Activated T-cell treated with anti-CD3 and anti-CD28 coated beads, Interleukin-2, amount 50 U/mL, for 4 hours (primary cell): ENCODE data around the gene PEAR1. TPM values are rescaled to one million over a fixed set of nuclear protein-coding genes. Genes with fewer than 3 reads are reported as not detected.
A peak's percentile ranks its signal among the peaks of the same experiment; 100 is the strongest.

ENCODE experiments used
- ATAC-seq, 2 donors: fragments of 200-7000 bp; cut with Tn5 transposase; one replicate each; pipeline ENCODE4 v1.10.0; 2021
- DNase-seq: peaks from one replicate; pipeline ENCODE4 v3.0.0-alpha.2; 2020
- H3K27me3 Mint-ChIP-seq: one replicate; pipeline ENCODE4 v1.8.0; 2021; ENCODE audit warnings: low read depth, mixed read lengths
- H3K36me3 Mint-ChIP-seq: one replicate; pipeline ENCODE4 v1.8.0; 2022; ENCODE audit warnings: mixed read lengths; ENCODE audit not compliant: insufficient read depth
- H3K4me1 Mint-ChIP-seq: one replicate; pipeline ENCODE4 v1.8.0; 2021; ENCODE audit warnings: low read depth, mixed read lengths
- H3K4me3 Mint-ChIP-seq: one replicate; pipeline ENCODE4 v1.8.0; 2021; ENCODE audit warnings: mild to moderate bottlenecking, moderate library complexity, mixed read lengths
- H3K9me3 Mint-ChIP-seq: one replicate; pipeline ENCODE4 v1.8.0; 2021; ENCODE audit warnings: mixed read lengths
- total RNA-seq, 3 donors: library from RNA; stranded (reverse); gene quantifications; one replicate each; pipeline ENCODE4 v1.2.1, GENCODE V29; 2021

PEAR1 gene
- total RNA-seq, 3 donors from 2014 or later, result 0.05 TPM; not detected in 2

- H3K4me3 Mint-ChIP-seq, result no peak overlapping the region
These were observed 8.8 kb upstream of the PEAR1 start for GRCh38 chr1:156884560-156885184.

DNA sequence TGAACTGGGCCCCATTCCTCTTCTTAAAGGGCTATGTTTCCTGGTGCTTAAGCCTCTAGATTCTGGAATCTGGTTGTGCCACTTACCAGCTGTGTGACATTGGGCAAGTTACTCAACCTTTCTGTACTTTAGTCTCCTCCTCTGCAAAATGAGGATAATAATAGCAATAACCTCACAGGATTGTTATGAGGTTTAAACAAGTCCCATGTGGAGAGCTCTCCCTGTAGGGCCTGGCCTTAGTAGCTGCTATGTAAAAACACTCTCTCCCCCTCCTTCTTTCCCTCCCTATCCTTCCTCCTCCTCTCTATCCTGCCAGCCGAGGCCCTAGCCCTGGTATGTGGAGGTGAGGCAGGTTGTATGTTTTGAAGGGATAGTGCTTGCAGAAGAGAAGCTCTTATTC is 8.2 kb upstream of the PEAR1 start:
- no peak for ATAC-seq
- Mint-ChIP-seq H3K27me3 (peaks cover 36% of the 10 kb centered on the region), H3K4me3 (no peak overlapping the region), H3K4me1 (no peaks in the 10 kb centered on the region), H3K9me3 (no peaks in the 10 kb centered on the region), H3K36me3 (no peaks in the 10 kb centered on the region)
- DNase-seq, result no peak

More at GRCh38 chr1:156884560-156885184, 8.8 kb upstream of the PEAR1 start:
- no peaks in the 10 kb centered on the region for H3K9me3 Mint-ChIP-seq
- DNase-seq (no peak), ATAC-seq (no peak)
- no peaks in the 10 kb centered on the region for H3K36me3 Mint-ChIP-seq
- H3K4me1 Mint-ChIP-seq, result no peaks in the 10 kb centered on the region
- peaks cover 36% of the 10 kb centered on the region for H3K27me3 Mint-ChIP-seq

- no peaks in the 10 kb centered on the region for H3K36me3 Mint-ChIP-seq
- DNase-seq, result no peak
- no peaks in the 10 kb centered on the region for H3K9me3 Mint-ChIP-seq
These were observed 7.6 kb upstream of the PEAR1 start for GRCh38 chr1:156885880-156886355.

DNA sequence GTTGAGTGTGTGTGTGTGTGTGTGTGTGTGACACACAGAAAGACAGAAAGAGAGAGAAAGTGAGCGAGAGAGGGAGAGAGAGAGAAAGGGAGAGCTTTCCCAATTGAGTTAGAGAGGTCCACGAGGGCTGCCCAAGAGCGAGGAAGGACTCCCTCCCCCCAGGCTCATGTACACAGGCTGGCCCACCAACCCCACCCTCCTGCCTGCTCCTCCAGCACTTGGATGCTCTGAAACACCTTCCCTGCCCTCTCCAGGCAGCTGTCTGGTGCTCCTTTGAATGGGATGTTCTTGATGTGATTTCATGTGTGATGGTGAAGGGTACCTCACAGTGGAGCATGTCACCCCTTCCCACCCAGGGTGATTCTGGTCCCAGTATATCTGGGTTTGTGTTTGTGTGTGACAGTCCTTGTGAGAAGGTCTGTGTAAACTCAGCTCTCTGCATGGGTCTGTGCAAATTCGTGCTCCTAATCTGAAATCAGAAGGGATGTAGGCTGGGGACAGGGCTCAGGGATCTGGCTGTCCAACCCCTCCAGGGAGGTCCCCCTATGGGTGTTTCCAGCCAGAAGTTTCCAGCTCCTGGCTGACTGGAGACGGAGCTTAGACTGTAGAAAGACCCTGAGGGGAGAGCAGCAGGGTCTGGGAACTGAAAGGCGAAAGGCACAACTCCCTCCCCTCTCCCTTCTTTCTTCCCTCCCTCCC is 6.8 kb upstream of the PEAR1 start:
- no peaks in the 10 kb centered on the region for H3K36me3 Mint-ChIP-seq
- no peaks in the 10 kb centered on the region for H3K9me3 Mint-ChIP-seq
- ATAC-seq (no peak), DNase-seq (no peak)
- peaks cover 42% of the 10 kb centered on the region for H3K27me3 Mint-ChIP-seq
- H3K4me3 Mint-ChIP-seq, result no peak overlapping the region
- H3K4me1 Mint-ChIP-seq, result no peaks in the 10 kb centered on the region

More at GRCh38 chr1:156885880-156886355, 7.6 kb upstream of the PEAR1 start:
- Mint-ChIP-seq H3K4me3 (no peak overlapping the region), H3K27me3 (peaks cover 39% of the 10 kb centered on the region), H3K4me1 (no peaks in the 10 kb centered on the region)
- no peak for ATAC-seq

DNA sequence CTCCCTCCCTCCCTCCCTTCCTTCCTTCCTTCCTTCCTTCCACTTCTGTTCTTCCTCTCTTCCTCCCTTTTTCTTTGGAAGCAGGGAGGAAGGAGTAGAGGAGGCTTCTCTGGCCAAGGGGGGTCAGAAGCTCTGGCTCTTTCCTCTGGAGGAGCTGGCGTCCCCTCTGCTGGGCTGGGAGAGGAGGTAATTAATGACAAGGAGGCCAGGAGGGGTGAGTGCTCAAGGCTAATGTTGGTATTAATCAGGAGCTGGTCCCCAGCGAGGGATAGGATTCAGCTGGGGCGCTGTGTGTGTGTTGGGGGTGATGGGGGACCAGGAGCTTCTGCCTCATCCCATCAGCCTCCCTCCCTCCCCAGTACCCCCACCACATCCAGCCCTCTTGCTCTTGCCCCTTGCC is 6.2 kb upstream of the PEAR1 start:
- Mint-ChIP-seq H3K9me3 (no peaks in the 10 kb centered on the region), H3K36me3 (no peaks in the 10 kb centered on the region), H3K4me1 (no peaks in the 10 kb centered on the region), H3K27me3 (peaks cover 41% of the 10 kb centered on the region), H3K4me3 (no peak overlapping the region)
- DNase-seq, result no peak
- no peak for ATAC-seq

DNA sequence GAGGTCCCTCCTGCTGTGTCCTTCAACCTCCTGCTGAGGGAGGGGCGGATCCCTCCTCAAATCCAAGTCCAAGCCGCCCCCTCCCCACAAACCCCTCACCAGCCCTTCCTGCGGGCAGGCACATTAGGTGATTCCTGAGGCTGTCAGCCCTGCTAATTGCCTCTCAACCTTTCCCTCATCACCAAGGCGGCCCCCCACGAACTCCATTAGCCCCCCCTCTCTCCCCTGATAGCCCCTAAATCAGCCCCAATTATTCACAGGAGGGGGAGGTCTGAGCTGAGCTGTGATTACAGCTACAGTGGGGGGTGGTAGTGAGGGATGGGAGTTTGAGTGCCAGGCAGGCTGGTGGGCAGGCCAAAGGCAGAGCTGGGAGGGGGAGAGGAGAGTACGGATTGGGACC is 5.8 kb upstream of the PEAR1 start:
- no peak for ATAC-seq
- no peaks in the 10 kb centered on the region for H3K9me3 Mint-ChIP-seq
- H3K36me3 Mint-ChIP-seq, result no peaks in the 10 kb centered on the region
- DNase-seq, result no peak
- H3K27me3 Mint-ChIP-seq, result peaks cover 40% of the 10 kb centered on the region
- no peak overlapping the region for H3K4me3 Mint-ChIP-seq
- no peaks in the 10 kb centered on the region for H3K4me1 Mint-ChIP-seq

DNA sequence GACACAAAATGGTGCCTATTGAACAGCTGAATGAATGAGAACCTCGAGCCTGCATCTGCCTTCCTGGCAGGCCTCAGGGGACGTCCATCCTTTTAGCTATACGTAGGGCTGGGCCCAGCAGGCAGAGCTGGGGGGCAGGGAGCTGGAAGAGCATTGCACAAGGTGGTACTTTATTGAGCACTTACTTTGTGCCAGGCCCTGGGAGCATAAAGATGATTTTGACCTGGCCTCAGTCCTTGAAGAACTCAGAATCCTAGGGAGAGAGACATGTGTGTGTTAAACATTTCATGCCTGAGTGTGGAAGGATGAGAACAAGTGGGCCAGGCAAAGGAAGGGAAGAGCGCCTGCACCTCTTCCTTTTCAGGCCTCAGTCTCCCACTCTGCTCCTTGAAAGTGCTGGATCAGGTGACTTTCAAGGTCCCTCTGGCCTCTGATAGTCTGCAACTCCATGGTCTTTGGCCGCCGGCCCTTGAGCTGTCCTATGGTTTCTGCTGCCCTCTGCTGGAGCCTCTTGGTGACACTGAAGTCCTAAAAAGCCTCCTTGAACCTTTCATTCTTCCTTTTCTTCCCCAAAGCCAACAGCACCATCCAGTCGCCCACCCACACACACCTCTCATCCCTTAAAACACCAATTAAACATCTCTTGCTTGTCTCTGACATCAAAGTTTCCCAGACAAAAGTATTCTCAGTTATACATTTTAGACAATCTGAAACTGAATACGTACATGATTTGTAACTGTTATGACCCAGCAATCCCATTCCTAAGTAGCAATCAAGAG is 3.5 kb upstream of the PEAR1 start:
- Mint-ChIP-seq H3K36me3 (no peaks in the 10 kb centered on the region), H3K9me3 (no peaks in the 10 kb centered on the region), H3K4me1 (peaks cover 6% of the 10 kb centered on the region), H3K27me3 (peaks cover 46% of the 10 kb centered on the region), H3K4me3 (no peak overlapping the region)
- DNase-seq (peak; percentile 49), ATAC-seq (no peak)

- ATAC-seq (peak; percentile 96 to 97), DNase-seq (peak; percentile 85)
- H3K27me3 Mint-ChIP-seq, result peaks cover 60% of the 10 kb centered on the region
- H3K4me1 Mint-ChIP-seq, result peaks cover 6% of the 10 kb centered on the region
- no peaks in the 10 kb centered on the region for H3K9me3 Mint-ChIP-seq
- peak overlapping the region; percentile 54 for H3K4me3 Mint-ChIP-seq
- H3K36me3 Mint-ChIP-seq, result no peaks in the 10 kb centered on the region
These were observed 1.1 kb upstream of the PEAR1 start for GRCh38 chr1:156892190-156893047.

DNA sequence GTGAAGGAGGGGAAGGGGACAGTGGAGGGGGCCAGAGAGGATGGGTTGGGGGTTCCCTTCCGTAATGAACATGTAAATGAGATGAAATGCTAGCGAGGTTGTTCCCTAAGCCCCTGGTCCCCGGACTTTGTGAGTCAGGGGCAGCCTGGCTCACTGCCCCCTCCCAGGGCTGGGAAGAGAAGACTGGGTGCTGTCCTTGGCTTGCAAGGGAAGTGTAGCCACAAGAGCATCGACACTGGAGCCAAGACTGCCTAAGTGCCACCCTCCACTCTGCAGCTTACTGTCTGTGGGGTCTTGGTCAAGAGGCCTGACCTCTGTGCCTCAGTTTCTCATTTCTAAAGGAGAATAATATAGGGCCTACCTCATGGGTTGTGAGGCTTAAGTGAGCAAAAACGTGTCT is 483 bp downstream of the PEAR1 start:
- Mint-ChIP-seq H3K36me3 (no peaks in the 10 kb centered on the region), H3K4me1 (peaks cover 10% of the 10 kb centered on the region), H3K4me3 (no peak overlapping the region), H3K27me3 (peaks cover 58% of the 10 kb centered on the region), H3K9me3 (no peaks in the 10 kb centered on the region)
- ATAC-seq (no peak), DNase-seq (no peak)

DNA sequence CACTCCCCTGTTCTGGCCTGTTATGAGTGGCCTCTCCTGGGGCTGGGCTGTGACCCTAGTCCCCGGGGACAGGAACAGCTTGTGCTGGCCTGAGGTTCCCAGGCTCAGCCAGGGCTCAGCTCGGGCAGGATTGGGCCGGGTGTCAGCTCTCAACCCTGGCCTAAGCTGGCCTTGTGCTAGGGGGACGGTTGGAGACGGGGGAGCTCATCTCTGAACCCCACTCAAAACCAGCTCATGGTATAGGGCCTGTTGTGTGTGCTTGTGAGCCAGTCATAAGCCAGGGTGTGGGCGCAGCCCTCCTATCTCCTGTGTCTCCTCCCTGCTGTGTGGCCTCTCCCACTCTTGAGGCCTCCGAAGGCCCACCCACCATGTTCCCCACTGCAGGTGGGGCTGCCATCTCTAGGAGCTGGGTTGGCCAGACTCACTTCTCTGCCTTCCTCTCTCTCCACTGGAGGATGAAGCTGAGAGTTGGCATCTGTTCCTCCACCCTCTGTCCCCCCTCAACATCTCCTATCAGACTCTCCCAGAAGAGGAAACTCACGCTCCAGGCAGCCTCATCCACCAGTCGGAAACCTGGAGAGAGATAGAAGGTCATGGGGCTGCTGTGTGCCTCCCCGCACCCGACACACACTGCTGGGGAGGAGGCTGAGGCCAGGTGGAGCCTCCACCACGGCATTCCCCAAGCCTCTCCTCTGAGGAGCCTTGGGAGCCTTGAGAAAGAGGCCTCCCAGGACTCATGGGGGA is 1.4 kb downstream of the PEAR1 start:
- H3K27me3 Mint-ChIP-seq, result peaks cover 55% of the 10 kb centered on the region
- no peak overlapping the region for H3K4me3 Mint-ChIP-seq
- no peak for ATAC-seq
- no peaks in the 10 kb centered on the region for H3K9me3 Mint-ChIP-seq
- peaks cover 10% of the 10 kb centered on the region for H3K4me1 Mint-ChIP-seq
- DNase-seq, result no peak
- no peaks in the 10 kb centered on the region for H3K36me3 Mint-ChIP-seq

DNA sequence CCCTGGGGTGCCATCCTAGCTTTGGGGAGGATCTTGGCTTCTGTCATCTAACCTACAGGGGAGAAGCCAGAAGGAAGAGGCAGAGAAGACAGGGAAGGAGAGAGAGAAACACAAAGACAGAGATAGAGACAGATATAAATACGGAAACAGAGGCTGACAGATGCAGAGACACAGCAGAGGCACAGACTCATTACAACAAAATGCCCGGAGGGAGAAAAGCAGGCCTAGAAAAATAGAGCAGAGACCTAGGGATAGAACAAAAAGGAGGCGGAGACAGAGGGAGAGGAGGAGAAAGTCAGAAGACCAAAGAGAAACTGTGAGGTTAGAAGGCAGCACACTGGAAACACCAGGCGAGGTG is 1.9 kb downstream of the PEAR1 start:
- H3K4me1 Mint-ChIP-seq, result peaks cover 10% of the 10 kb centered on the region
- peaks cover 54% of the 10 kb centered on the region for H3K27me3 Mint-ChIP-seq
- DNase-seq (no peak), ATAC-seq (no peak)
- H3K36me3 Mint-ChIP-seq, result no peaks in the 10 kb centered on the region
- H3K4me3 Mint-ChIP-seq, result no peak overlapping the region
- H3K9me3 Mint-ChIP-seq, result no peaks in the 10 kb centered on the region

GRCh38 chr1:156895927-156896326 is 2.4 kb downstream of the PEAR1 start:
- ATAC-seq (no peak), DNase-seq (no peak)
- Mint-ChIP-seq H3K36me3 (no peaks in the 10 kb centered on the region), H3K27me3 (peaks cover 54% of the 10 kb centered on the region), H3K4me1 (peaks cover 10% of the 10 kb centered on the region), H3K4me3 (no peak overlapping the region), H3K9me3 (no peaks in the 10 kb centered on the region)

GRCh38 chr1:156896490-156897033 is 3.0 kb downstream of the PEAR1 start:
- DNase-seq (no peak), ATAC-seq (no peak)
- Mint-ChIP-seq H3K4me3 (no peak overlapping the region), H3K4me1 (peaks cover 10% of the 10 kb centered on the region), H3K9me3 (no peaks in the 10 kb centered on the region), H3K27me3 (peaks cover 56% of the 10 kb centered on the region), H3K36me3 (no peaks in the 10 kb centered on the region)
